Epithelial cell of proximal tubule (primary cell): ENCODE data around the gene ARHGAP45. TPM values are rescaled to one million over a fixed set of nuclear protein-coding genes. Genes with fewer than 3 reads are reported as not detected.

Experiments
- DNase-seq: peaks from one replicate; pipeline ENCODE4 v3.0.0-alpha.2; 2011; ENCODE audit warnings: low read depth
- H3K4me3 ChIP-seq: 2 replicates; pipeline ENCODE4 v1.5.1; 2011; ENCODE audit warnings: low read depth, mild to moderate bottlenecking, low read length
- total RNA-seq: library from RNA; depleted of rRNA; stranded (reverse); fragments of >200 nt; gene quantifications from 2 replicates; pipeline ENCODE4 v1.2.3, GENCODE V29; 2015
- TF ChIP-seq, protein P1 (sequence below): conservative IDR thresholded peaks from 2 replicates; pipeline ENCODE4 v1.5.1; 2012; ENCODE audit warnings: low read depth, mild to moderate bottlenecking, low read length

The ARHGAP45 gene
- total RNA-seq, 1 donor from 2014 or later = 6.7 TPM

DNA sequence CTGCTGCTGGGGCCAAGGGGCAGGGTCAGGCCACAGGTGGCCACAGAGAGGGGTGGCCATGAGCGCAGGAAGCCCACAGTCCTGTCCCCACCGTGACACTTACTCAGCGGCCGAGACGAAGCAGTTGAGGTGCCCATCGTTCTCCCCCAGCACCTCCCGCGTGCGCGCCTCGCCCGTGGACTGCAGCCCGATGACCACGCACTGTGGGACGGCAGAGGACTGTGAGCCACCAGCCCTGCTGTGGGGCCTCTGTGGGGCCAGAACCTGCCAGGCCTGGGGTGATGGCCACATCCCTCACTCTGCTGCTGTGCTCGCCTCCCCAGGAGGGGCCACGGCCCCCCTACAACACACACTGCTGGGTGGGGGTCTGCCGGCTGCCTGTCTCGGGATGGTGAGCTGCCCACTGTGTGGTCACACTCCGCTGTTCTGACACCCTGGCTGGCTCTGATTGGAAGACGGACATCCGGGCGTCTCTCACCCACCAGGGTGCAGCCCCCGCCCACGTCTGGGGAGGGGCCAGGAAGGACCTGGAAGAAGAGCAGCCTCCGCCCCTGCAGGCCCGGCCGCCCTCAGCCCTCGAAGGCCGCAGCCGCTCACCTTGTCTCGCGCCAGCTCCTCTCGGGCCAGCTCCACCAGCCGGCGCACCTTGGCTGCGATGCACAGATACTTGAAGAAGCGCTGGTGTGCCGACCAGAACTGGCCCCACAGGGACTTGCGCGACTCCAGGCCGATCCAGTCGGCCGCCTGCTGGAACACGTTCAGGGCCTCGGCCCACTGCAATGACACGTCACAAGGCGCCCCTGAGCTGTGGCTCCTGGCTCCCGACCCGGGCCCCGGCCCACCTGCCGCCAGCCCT, 50.0 kb downstream of the ARHGAP45 start:
- H3K4me3 ChIP-seq = no peak overlapping the region
- no peak for DNase-seq
- TF ChIP-seq, protein P1, sequence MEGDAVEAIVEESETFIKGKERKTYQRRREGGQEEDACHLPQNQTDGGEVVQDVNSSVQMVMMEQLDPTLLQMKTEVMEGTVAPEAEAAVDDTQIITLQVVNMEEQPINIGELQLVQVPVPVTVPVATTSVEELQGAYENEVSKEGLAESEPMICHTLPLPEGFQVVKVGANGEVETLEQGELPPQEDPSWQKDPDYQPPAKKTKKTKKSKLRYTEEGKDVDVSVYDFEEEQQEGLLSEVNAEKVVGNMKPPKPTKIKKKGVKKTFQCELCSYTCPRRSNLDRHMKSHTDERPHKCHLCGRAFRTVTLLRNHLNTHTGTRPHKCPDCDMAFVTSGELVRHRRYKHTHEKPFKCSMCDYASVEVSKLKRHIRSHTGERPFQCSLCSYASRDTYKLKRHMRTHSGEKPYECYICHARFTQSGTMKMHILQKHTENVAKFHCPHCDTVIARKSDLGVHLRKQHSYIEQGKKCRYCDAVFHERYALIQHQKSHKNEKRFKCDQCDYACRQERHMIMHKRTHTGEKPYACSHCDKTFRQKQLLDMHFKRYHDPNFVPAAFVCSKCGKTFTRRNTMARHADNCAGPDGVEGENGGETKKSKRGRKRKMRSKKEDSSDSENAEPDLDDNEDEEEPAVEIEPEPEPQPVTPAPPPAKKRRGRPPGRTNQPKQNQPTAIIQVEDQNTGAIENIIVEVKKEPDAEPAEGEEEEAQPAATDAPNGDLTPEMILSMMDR = no peak

DNA sequence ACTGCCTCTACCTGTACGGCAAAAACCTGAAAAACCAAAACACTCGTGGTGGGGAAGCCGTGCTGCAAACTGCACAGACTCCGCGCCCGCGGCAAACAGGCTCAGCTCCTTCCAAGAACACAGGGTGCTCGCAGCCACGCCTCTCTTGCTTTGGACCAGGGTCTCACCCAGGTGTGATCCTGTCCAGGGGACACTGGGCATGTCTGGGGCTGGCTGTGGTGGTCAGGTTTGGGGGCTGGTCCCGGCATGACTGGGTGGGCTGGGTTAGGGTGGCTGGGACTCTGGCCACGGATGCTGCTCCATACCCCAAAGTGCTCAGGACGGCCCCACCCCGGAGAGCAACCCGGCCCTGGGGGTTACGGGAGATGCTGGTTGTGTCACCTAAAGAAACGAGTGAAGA, 50.7 kb downstream of the ARHGAP45 start:
- no peak for DNase-seq
- TF ChIP-seq, protein P1 = no peak
- H3K4me3 ChIP-seq = no peak overlapping the region

DNA sequence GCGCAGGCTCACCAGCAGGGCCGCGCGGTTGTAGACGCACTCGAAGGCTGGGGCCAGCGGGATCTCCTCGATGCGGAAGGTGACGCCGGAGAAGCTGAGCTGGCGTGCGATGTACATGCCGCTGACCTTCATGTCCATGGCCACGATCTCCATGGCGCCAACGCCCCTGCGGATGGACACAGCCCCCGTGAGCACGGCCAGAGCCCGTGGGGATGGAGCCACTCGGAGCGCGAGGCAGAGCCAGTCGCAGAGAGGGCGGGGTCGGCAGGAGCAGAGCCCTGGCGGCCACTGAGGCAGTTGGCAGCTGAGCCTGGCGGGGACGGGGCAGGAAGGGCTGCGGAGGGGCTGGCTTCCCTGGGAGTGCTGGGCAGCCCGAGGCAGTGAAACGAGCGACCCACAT, 52.0 kb downstream of the ARHGAP45 start:
- TF ChIP-seq, protein P1 = no peak
- H3K4me3 ChIP-seq = no peak overlapping the region

DNA sequence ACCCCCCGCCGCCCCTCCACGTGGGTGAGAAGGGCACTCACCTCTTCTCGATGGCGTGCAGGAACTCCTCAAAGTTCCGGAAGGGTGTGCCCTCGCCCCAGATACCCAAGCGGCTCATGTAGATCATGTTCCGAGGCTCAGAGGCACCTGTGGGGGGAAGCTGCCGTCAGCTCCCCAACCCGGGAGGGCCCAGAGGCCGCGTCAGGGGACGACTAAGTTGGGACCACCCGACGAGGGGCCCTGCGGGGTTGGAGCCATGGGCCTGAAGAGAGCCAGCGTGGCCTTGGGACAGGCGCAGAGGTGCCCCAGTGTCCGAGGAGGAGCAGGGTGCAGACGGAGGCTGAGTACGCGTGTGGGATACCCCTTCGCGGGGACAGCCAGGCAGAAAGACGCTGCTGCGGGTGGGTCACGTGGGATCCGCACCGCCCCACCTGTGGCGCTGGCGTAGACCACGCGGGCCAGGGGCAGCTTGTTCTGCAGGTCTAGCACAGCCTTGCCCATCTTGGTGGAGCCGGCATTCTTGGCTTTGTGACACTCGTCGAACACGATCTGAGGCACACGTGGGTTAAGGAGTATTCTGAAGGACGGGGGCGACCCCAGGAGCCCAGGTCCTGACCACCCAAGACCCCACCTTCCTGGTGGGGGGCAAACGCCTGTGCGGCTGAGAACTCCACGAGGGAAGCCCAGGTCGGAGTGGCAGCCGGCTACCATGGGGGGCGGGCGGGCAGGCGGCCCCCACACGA, 52.7 kb downstream of the ARHGAP45 start:
- H3K4me3 ChIP-seq = no peak overlapping the region
- TF ChIP-seq, protein P1 = no peak
- no peak for DNase-seq

More for the DNA sequence above, 52.0 kb downstream of the ARHGAP45 start:
- no peak for DNase-seq

DNA sequence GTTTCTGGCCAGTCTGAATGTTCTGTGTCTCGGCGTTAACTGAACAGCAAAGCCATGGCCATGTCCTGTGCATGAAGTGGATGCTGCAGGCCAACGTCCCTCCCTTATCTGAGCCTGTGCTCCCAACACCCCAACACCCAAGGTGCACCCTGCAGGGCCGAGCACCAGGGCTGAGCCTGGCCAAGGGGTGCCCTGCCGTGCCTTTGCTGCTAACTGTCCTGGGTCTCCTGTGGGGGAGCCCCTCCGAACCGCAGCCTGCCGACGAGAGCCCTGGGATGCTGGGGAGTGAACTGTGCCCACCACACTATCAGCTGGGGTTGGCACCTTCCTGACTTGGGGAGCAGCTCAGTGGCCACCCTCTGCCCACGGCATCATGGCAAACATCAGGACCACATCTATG, 54.4 kb downstream of the ARHGAP45 start:
- no peak for DNase-seq
- no peak overlapping the region for H3K4me3 ChIP-seq
- TF ChIP-seq, protein P1 = no peak

DNA sequence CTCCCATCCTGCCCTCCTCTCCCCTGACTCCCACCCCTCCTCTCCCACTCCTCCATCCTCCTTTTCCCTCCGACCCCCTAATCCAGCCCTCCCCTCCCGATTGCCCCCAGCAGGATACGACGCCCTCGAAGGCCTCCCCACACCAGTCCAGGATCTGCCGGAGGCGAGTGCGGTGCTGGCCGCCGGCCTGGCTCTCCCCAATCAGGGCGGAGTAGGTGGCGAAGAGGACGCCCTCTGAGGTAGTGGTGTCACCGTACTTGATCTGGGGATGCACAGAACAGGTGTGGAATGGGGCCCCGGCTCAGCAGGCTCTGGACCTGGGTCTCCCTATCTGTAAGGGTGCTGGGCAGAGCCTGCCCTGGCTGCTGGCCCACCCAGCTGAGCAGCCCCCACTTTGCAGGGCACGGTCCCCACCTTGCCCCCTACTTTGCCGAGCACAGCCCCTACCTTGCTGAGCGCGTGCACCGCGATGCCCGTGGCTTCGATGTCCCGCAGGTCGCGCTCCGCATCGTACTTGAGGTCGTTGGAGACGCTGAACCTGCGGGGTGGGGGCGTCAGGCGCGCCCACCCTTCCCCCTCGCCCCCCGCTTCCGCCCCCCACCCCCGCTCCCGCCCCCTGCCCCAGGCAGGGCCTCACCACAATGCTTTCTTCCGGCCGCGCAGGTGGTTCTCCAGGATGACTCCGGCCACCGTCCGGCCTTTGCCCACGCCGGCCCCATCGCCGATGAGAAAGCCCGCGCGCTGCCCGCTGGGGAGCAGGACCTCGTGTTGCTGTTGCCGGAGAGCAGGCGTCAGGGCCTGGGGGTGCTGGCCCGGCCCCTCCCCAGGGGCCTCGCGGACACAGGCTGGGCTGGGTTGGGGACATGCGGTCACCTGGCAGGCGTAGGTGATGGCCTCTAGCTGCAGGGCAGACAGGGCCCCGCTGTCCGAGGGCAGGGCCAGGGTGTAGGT, 55.3 kb downstream of the ARHGAP45 start:
- no peak for DNase-seq
- no peak overlapping the region for H3K4me3 ChIP-seq
- TF ChIP-seq, protein P1 = no peak
